Fibroblast of the aortic adventitia (primary cell): Measurements from ENCODE around the gene ASMTL. TPM values are rescaled to one million over a fixed set of nuclear protein-coding genes. Genes with fewer than 3 reads are reported as not detected.
"Not testable (repeated sequence)": the region's sequence is repeated elsewhere in the genome, so short reads cannot be mapped to it uniquely, and the experiment has no call there.

Experiments
- DNase-seq: peaks from one replicate; pipeline ENCODE4 v3.0.0-alpha.2; 2010; ENCODE audit warnings: low read depth
- H3K4me3 ChIP-seq: 2 replicates; pipeline ENCODE4 v1.5.1; 2011; ENCODE audit warnings: low read depth, mild to moderate bottlenecking, control low read depth, low read length, moderate library complexity
- CTCF ChIP-seq: IDR thresholded peaks from 2 replicates; pipeline ENCODE4 v1.5.1; 2011; ENCODE audit warnings: mild to moderate bottlenecking, low read length, control low read depth, inconsistent platforms; ENCODE audit not compliant: insufficient read depth
- total RNA-seq: library from RNA; depleted of rRNA; stranded (reverse); fragments of >200 nt; gene quantifications from 2 replicates; pipeline ENCODE4 v1.2.3, GENCODE V29; 2012; ENCODE audit warnings: low replicate concordance

ASMTL gene
- total RNA-seq, 1 donor: 17.6 TPM

- H3K4me3 ChIP-seq: no peak overlapping the region
- no peak for DNase-seq
- TF ChIP-seq CTCF: no peak
Observed at GRCh38 chrX:1492421-1493012, 39.8 kb upstream of the ASMTL start.

- TF ChIP-seq CTCF: no peak
- H3K4me3 ChIP-seq: no peak overlapping the region
- DNase-seq: no peak
Observed at GRCh38 chrX:1491851-1492349, 39.2 kb upstream of the ASMTL start.

GRCh38 chrX:1491248-1491647 lies 38.5 kb upstream of the ASMTL start:
- DNase-seq, H3K4me3 ChIP-seq: not testable (repeated sequence)

- DNase-seq, H3K4me3 ChIP-seq: not testable (repeated sequence)
Observed at GRCh38 chrX:1490723-1491122, 38.0 kb upstream of the ASMTL start.

GRCh38 chrX:1489354-1489753 lies 36.6 kb upstream of the ASMTL start:
- H3K4me3 ChIP-seq, DNase-seq: not testable (repeated sequence)

GRCh38 chrX:1488745-1489144 lies 36.0 kb upstream of the ASMTL start:
- no peak for TF ChIP-seq CTCF
- no peak overlapping the region for H3K4me3 ChIP-seq
- no peak for DNase-seq

GRCh38 chrX:1488141-1488540 lies 35.4 kb upstream of the ASMTL start:
- no peak overlapping the region for H3K4me3 ChIP-seq
- TF ChIP-seq CTCF: no peak
- DNase-seq: no peak

- no peak for DNase-seq
- no peak for TF ChIP-seq CTCF
- H3K4me3 ChIP-seq: no peak overlapping the region
Observed at GRCh38 chrX:1487401-1487800, 34.7 kb upstream of the ASMTL start.
